Measurements from ENCODE around the gene CFAP70.

The CFAP70 gene

GRCh38 chr10:73210395-73211105 is 148.1 kb downstream of the CFAP70 start:
- no peak for DNase-seq

- no peak for DNase-seq
Observed at GRCh38 chr10:73209705-73210104, 149.0 kb downstream of the CFAP70 start.

GRCh38 chr10:73207883-73208282 is 150.8 kb downstream of the CFAP70 start:
- no peak for DNase-seq

- no peak for DNase-seq
Observed at GRCh38 chr10:73206385-73206784, 152.3 kb downstream of the CFAP70 start.

GRCh38 chr10:73205890-73206289 is 152.8 kb downstream of the CFAP70 start:
- no peak for DNase-seq

- DNase-seq: no peak
Observed at GRCh38 chr10:73205081-73205480, 153.6 kb downstream of the CFAP70 start.

Data from activated CD8-positive, alpha-beta memory T cell treated with anti-CD3 and anti-CD28 coated beads, Interleukin-2, amount 50 U/mL, for 48 hours (primary cell).